GM18511 (cell line): Measurements from ENCODE around the gene TK1.

ENCODE experiments used
- ATAC-seq: cut with Tn5 transposase; IDR thresholded peaks from one replicate; pipeline ENCODE4 v1.9.1; 2021; ENCODE audit warnings: mild to moderate bottlenecking, moderate library complexity; ENCODE audit not compliant: unreplicated experiment

The TK1 gene

GRCh38 chr17:78223061-78223460, 36.2 kb upstream of the TK1 start:
- ATAC-seq: no peak

GRCh38 chr17:78219396-78220150, 32.7 kb upstream of the TK1 start:
- no peak for ATAC-seq

GRCh38 chr17:78214706-78215061, 27.8 kb upstream of the TK1 start:
- no peak for ATAC-seq

- ATAC-seq: peak; percentile 69
Observed at GRCh38 chr17:78214016-78214705, 27.3 kb upstream of the TK1 start, which contains the start of gene BIRC5. Gene BIRC5, plus strand, starts transcription at chr17:78214253. Its CDS starts 64 bp downstream, at chr17:78214317.

GRCh38 chr17:78211032-78211431, 24.2 kb upstream of the TK1 start:
- ATAC-seq: no peak

- no peak for ATAC-seq
Observed at GRCh38 chr17:78210111-78210510, 23.3 kb upstream of the TK1 start.

- ATAC-seq: no peak
Observed at GRCh38 chr17:78208486-78208885, 21.6 kb upstream of the TK1 start.

- no peak for ATAC-seq
Observed at GRCh38 chr17:78206298-78206697, 19.4 kb upstream of the TK1 start.

GRCh38 chr17:78205124-78205775, 18.4 kb upstream of the TK1 start:
- ATAC-seq: no peak

- no peak for ATAC-seq
Observed at GRCh38 chr17:78204387-78205123, 17.7 kb upstream of the TK1 start.

GRCh38 chr17:78202666-78203065, 15.8 kb upstream of the TK1 start:
- ATAC-seq: no peak

GRCh38 chr17:78200451-78200850, 13.6 kb upstream of the TK1 start:
- no peak for ATAC-seq

- ATAC-seq: no peak
Observed at GRCh38 chr17:78197147-78197832, 10.4 kb upstream of the TK1 start.

- no peak for ATAC-seq
Observed at GRCh38 chr17:78196716-78197115, 9.9 kb upstream of the TK1 start.

- no peak for ATAC-seq
Observed at GRCh38 chr17:78185981-78186691, 716 bp downstream of the TK1 start.

GRCh38 chr17:78184868-78185267, 2.0 kb downstream of the TK1 start:
- no peak for ATAC-seq

GRCh38 chr17:78184351-78184750, 2.5 kb downstream of the TK1 start:
- ATAC-seq: no peak

GRCh38 chr17:78183916-78184315, 2.9 kb downstream of the TK1 start:
- no peak for ATAC-seq

GRCh38 chr17:78182504-78182903, 4.3 kb downstream of the TK1 start:
- no peak for ATAC-seq

- no peak for ATAC-seq
Observed at GRCh38 chr17:78180508-78180907, 6.3 kb downstream of the TK1 start.
